CD4-positive, CD25-positive, alpha-beta regulatory T cell (primary cell): ENCODE data around the gene SMARCA2. TPM values are rescaled to one million over a fixed set of nuclear protein-coding genes. Genes with fewer than 3 reads are reported as not detected.
A peak's percentile ranks its signal among the peaks of the same experiment; 100 is the strongest.

Source experiments
- ATAC-seq, 2 donors: fragments of 150-1000 bp; cut with Tn5 transposase; one replicate each; pipeline ENCODE4 v1.10.0; 2021; ENCODE audit warnings: low read depth in 2 of 2, moderate number of reproducible peaks in 2 of 2, moderate library complexity in 1 of 2
- DNase-seq, 3 donors: peaks; one replicate each; pipeline versions ENCODE4 v3.0.0 to v3.0.0-alpha.2; 2012 to 2022; ENCODE audit warnings: mixed read lengths in 1 of 3
- H3K27ac ChIP-seq: one replicate; pipeline ENCODE4 v1.7.0; 2013; ENCODE audit warnings: mild to moderate bottlenecking, low read length; ENCODE audit not compliant: insufficient read depth, poor library complexity, severe bottlenecking
- H3K27me3 ChIP-seq: one replicate; pipeline ENCODE4 v1.7.0; 2013; ENCODE audit warnings: low read length; ENCODE audit not compliant: control insufficient read depth, insufficient read depth
- H3K36me3 ChIP-seq: one replicate; pipeline ENCODE4 v1.7.0; 2013; ENCODE audit warnings: mild to moderate bottlenecking, low read length, moderate library complexity; ENCODE audit not compliant: control insufficient read depth, insufficient read depth
- H3K4me1 ChIP-seq: 2 replicates; pipeline ENCODE4 v1.7.0; 2013; ENCODE audit warnings: mild to moderate bottlenecking, low read length; ENCODE audit not compliant: insufficient read depth, control insufficient read depth, poor library complexity, severe bottlenecking
- H3K4me3 ChIP-seq: one replicate; pipeline ENCODE4 v1.7.0; 2013; ENCODE audit warnings: low read depth, mild to moderate bottlenecking, low read length, moderate library complexity
- H3K9me3 ChIP-seq, 2 experiments: 1 replicate in 1 of 2; 2 replicates in 1 of 2; pipeline ENCODE4 v1.7.0; 2013; ENCODE audit warnings: low read length in 2 of 2, mild to moderate bottlenecking in 1 of 2, moderate library complexity in 1 of 2; ENCODE audit not compliant: control insufficient read depth in 2 of 2
- H3K27ac Mint-ChIP-seq, 3 donors: one replicate each; pipeline ENCODE4 v1.8.0; 2020 to 2022; ENCODE audit warnings: mild to moderate bottlenecking in 3 of 3, mixed read lengths in 3 of 3, moderate library complexity in 2 of 3
- H3K27me3 Mint-ChIP-seq: one replicate; pipeline ENCODE4 v1.8.0; 2022; ENCODE audit warnings: mild to moderate bottlenecking, mixed read lengths
- H3K36me3 Mint-ChIP-seq: one replicate; pipeline ENCODE4 v1.8.0; 2020; ENCODE audit warnings: mixed read lengths
- H3K4me1 Mint-ChIP-seq, 4 donors: one replicate each; pipeline ENCODE4 v1.8.0; 2020 to 2022; ENCODE audit warnings: mixed read lengths in 4 of 4, mild to moderate bottlenecking in 1 of 4
- H3K4me3 Mint-ChIP-seq, 4 donors: one replicate each; pipeline ENCODE4 v1.8.0; 2020 to 2022; ENCODE audit warnings: mild to moderate bottlenecking in 4 of 4, mixed read lengths in 4 of 4, moderate library complexity in 3 of 4
- H3K9me3 Mint-ChIP-seq, 7 donors: one replicate each; pipeline ENCODE4 v1.8.0; 2020 to 2022; ENCODE audit warnings: mixed read lengths in 7 of 7, mild to moderate bottlenecking in 3 of 7, moderate library complexity in 2 of 7
- polyA plus RNA-seq, 4 donors: library from polyadenylated mRNA; unstranded; fragments of 300-500 nt; fragmentation: Illumina TruSeq; gene quantifications; one replicate each; pipeline ENCODE4 v1.2.3, GENCODE V29; 2021
- total RNA-seq: library from RNA; stranded (reverse); gene quantifications from one replicate; pipeline ENCODE4 v1.2.3, GENCODE V29; 2022

The SMARCA2 gene
- total and polyA plus RNA-seq, 5 donors from 2014 or later, result 28.7 to 298 (median 37.8) TPM

DNA sequence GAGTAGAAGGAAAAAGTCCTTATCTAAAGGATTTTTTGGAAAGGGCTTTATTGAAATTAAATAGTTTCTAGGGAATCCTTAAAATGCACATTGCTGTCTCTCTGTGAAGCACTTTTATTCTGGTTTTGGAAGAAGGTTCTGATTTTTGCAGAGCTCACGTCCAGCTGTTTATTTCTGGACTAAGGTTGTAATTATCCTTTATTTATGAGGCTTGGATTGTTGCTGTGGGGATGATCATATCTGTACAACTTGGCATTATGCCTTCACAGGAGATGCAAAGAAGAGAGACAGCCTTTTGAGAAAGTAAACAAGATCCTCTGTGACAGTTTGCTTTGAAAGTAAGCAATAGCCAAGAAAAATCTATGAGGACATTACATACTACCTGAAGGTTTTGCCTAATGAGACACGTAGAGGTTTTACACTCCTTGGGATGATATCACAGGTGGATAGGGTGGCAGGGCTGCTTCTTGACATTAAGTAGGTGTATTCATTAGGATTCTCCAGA lies 14.6 kb downstream of the SMARCA2 start:
- peak overlapping the region; percentile 37 to 69 (median 52) for H3K27ac Mint-ChIP-seq
- Histone ChIP-seq H3K27ac (no peak overlapping the region), H3K27me3 (no peaks in the 10 kb centered on the region), H3K36me3 (peaks cover 48% of the 10 kb centered on the region), H3K4me3 (no peak overlapping the region), H3K4me1 (peaks cover 44% of the 10 kb centered on the region), H3K9me3 (no peaks in the 10 kb centered on the region)
- H3K27me3 Mint-ChIP-seq, result no peaks in the 10 kb centered on the region
- no peak for ATAC-seq
- H3K9me3 Mint-ChIP-seq, result no peaks in the 10 kb centered on the region
- DNase-seq, result no peak
- peaks cover 50% of the 10 kb centered on the region for H3K36me3 Mint-ChIP-seq
- peaks cover 52 to 85% (median 72%) of the 10 kb centered on the region in 4 donors for H3K4me1 Mint-ChIP-seq
- H3K4me3 Mint-ChIP-seq, result peak overlapping the region in 2 of 4 donors; percentile 20 to 43

DNA sequence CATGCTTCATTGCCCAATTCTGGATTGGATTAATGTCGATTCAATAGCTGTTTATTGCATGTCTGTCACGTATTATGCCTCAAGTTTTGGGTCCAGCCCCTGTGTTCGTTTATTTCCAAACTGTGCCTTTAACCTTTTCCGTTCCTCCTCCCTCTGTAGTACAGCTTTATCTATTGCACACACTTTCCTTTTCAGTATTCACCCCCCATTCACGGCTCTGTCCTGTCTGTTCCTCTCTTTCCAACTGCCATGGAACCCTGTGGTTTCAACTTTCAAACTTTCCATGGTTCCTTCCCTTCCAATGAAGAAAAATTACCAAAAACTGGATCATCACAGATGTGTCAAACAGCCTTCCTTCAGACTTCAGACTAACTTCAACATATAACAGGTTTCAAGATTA lies 17.1 kb downstream of the SMARCA2 start:
- H3K9me3 ChIP-seq, result no peaks in the 10 kb centered on the region
- no peak overlapping the region for H3K27ac ChIP-seq
- H3K36me3 Mint-ChIP-seq, result peaks cover 59% of the 10 kb centered on the region
- H3K27me3 Mint-ChIP-seq, result no peaks in the 10 kb centered on the region
- H3K4me1 ChIP-seq, result peaks cover 18% of the 10 kb centered on the region
- DNase-seq (no peak), ATAC-seq (no peak)
- peaks cover 69% of the 10 kb centered on the region for H3K36me3 ChIP-seq
- no peaks in the 10 kb centered on the region for H3K27me3 ChIP-seq
- no peaks in the 10 kb centered on the region for H3K9me3 Mint-ChIP-seq
- peaks cover 49 to 71% (median 60%) of the 10 kb centered on the region in 4 donors for H3K4me1 Mint-ChIP-seq
- H3K4me3 Mint-ChIP-seq, result no peak overlapping the region
- peak overlapping the region in 2 of 3 donors; percentile 8 to 85 for H3K27ac Mint-ChIP-seq
- H3K4me3 ChIP-seq, result no peak overlapping the region

DNA sequence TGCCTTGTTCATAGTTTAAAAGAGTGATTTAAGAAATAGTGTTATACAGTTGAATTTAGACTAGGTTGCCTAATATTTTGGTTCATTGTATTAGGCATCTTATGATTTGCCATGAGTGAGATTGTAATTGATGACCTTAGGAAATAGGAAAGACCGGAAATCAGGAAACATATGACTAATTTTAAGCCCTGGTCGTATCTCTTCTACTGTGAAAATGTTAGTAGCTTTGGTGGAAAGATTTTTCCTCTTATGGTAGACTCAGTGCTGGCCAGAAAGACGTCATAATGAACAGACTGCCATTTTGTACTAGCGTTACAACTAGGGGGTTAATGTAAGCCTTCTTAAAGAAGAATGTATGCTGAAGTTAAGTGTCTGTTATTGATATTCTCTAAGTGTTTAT lies 21.7 kb downstream of the SMARCA2 start:
- no peaks in the 10 kb centered on the region for H3K4me1 ChIP-seq
- Mint-ChIP-seq H3K36me3 (peaks cover 58% of the 10 kb centered on the region), H3K4me1 (peaks cover 35 to 46% (median 39%) of the 10 kb centered on the region in 4 donors), H3K27ac (peak overlapping the region in 2 of 3 donors; percentile 64 to 65), H3K9me3 (no peaks in the 10 kb centered on the region), H3K27me3 (no peaks in the 10 kb centered on the region), H3K4me3 (no peak overlapping the region)
- DNase-seq (no peak), ATAC-seq (no peak)
- H3K27ac ChIP-seq, result no peak overlapping the region
- no peak overlapping the region for H3K4me3 ChIP-seq
- no peaks in the 10 kb centered on the region for H3K9me3 ChIP-seq
- H3K36me3 ChIP-seq, result peaks cover 87% of the 10 kb centered on the region
- H3K27me3 ChIP-seq, result no peaks in the 10 kb centered on the region

DNA sequence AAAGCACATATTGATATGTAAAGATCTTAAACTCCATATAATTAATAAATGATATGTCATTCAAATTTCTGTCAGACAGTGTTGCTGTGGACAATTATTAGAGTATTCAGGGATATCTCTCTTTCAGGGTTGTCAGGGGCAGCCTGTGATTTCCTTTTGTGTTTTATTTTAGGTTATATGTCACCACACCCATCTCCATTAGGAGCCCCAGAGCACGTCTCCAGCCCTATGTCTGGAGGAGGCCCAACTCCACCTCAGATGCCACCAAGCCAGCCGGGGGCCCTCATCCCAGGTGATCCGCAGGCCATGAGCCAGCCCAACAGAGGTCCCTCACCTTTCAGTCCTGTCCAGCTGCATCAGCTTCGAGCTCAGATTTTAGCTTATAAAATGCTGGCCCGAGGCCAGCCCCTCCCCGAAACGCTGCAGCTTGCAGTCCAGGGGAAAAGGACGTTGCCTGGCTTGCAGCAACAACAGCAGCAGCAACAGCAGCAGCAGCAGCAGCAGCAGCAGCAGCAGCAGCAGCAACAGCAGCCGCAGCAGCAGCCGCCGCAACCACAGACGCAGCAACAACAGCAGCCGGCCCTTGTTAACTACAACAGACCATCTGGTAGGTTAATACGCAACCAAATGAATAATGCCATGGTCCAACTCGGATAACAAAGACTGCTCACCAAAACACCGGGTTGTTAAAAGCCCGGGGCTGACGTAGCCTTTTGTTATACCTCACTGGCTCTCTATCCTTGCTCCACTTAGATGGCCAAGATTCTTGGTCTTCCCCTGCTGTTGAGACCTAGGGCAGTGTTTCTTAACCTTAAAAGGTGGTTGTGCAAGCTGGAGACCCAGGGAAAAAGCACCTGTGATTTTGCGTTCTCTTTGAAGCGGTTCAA lies 24.4 kb downstream of the SMARCA2 start:
- no peak overlapping the region for H3K27ac ChIP-seq
- H3K36me3 ChIP-seq, result peaks cover 82% of the 10 kb centered on the region
- H3K4me3 ChIP-seq, result no peak overlapping the region
- no peaks in the 10 kb centered on the region for H3K27me3 ChIP-seq
- no peaks in the 10 kb centered on the region for H3K27me3 Mint-ChIP-seq
- H3K9me3 ChIP-seq, result no peaks in the 10 kb centered on the region
- H3K4me3 Mint-ChIP-seq, result no peak overlapping the region
- no peaks in the 10 kb centered on the region for H3K9me3 Mint-ChIP-seq
- H3K4me1 Mint-ChIP-seq, result peaks cover 20 to 44% (median 43%) of the 10 kb centered on the region in 4 donors
- peaks cover 51% of the 10 kb centered on the region for H3K36me3 Mint-ChIP-seq
- no peak for DNase-seq
- no peaks in the 10 kb centered on the region for H3K4me1 ChIP-seq
- H3K27ac Mint-ChIP-seq, result peak overlapping the region in 1 of 3 donors; percentile 49
- no peak for ATAC-seq

DNA sequence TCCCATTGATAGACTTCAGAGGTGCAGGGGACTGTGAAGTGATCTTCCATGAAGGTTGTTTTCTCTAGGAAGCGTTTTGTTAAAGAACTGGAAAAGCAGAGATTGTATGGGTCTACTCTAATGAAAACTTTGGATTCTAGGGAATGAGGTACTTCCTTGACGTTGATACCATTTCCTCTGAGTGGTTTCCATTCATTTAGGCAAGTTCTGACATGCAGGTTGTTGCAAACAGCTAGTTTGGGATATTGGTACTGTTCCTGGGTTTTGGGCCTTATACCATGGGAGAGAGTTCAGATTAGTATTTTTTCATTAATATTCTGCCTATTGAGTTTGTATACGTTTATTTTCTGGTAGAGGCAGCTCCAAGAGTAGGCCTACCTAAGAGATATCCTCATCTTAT lies 25.7 kb downstream of the SMARCA2 start:
- Mint-ChIP-seq H3K4me3 (no peak overlapping the region), H3K27me3 (no peaks in the 10 kb centered on the region), H3K36me3 (peaks cover 54% of the 10 kb centered on the region), H3K9me3 (no peaks in the 10 kb centered on the region), H3K27ac (no peak overlapping the region), H3K4me1 (peaks cover 17 to 50% (median 43%) of the 10 kb centered on the region in 4 donors)
- DNase-seq (no peak), ATAC-seq (no peak)
- Histone ChIP-seq H3K36me3 (peaks cover 82% of the 10 kb centered on the region), H3K27me3 (no peaks in the 10 kb centered on the region), H3K27ac (no peak overlapping the region), H3K4me3 (no peak overlapping the region), H3K9me3 (no peaks in the 10 kb centered on the region), H3K4me1 (no peaks in the 10 kb centered on the region)

DNA sequence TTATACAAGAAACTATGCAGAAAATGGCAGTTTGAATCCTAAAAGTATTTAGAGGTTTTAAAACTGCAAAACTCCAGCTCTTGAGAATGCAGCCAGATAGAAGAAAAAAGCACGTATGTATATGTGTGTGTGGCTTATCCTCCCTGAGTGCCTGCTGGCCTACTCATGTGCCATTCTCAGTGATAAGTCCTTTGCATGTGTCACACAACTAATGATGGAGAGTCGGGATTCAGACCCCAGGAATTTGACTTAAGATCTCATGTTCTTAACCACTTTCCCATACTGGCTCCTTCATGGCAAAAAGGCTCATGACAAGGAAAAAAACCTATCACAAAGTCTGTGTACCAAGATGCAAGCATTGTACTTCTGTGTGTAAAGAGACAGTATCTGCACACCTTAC lies 26.6 kb downstream of the SMARCA2 start:
- no peaks in the 10 kb centered on the region for H3K9me3 ChIP-seq
- H3K36me3 ChIP-seq, result peaks cover 78% of the 10 kb centered on the region
- peak overlapping the region; percentile 52 to 84 (median 63) for H3K27ac Mint-ChIP-seq
- no peak overlapping the region for H3K27ac ChIP-seq
- H3K27me3 ChIP-seq, result no peaks in the 10 kb centered on the region
- H3K4me3 Mint-ChIP-seq, result no peak overlapping the region
- peaks cover 52% of the 10 kb centered on the region for H3K36me3 Mint-ChIP-seq
- H3K4me1 ChIP-seq, result no peaks in the 10 kb centered on the region
- no peaks in the 10 kb centered on the region for H3K9me3 Mint-ChIP-seq
- no peak for DNase-seq
- no peak for ATAC-seq
- H3K4me1 Mint-ChIP-seq, result peaks cover 12 to 43% (median 39%) of the 10 kb centered on the region in 4 donors
- H3K4me3 ChIP-seq, result no peak overlapping the region
- H3K27me3 Mint-ChIP-seq, result no peaks in the 10 kb centered on the region

DNA sequence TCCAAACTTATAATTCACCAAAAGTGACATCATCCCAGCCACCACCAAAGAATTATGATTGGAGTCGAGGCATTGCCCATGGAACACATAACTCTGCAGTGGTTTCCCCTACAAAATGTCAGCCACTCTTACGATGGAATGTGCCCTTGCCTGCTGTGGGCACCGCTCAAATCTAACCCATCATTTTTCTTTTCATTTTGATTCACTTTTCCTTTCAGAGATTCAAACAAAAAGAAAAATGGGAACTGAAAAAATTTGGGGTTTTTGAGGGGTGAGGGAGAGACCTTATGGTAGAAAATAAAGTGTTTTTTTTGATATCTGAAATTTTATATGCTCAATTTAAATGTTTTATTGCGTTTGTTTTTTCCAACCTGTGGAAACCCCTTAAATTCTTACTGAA lies 28.1 kb downstream of the SMARCA2 start:
- Histone ChIP-seq H3K27ac (no peak overlapping the region), H3K4me3 (no peak overlapping the region), H3K9me3 (no peaks in the 10 kb centered on the region), H3K4me1 (no peaks in the 10 kb centered on the region), H3K36me3 (peaks cover 77% of the 10 kb centered on the region), H3K27me3 (no peaks in the 10 kb centered on the region)
- Mint-ChIP-seq H3K36me3 (peaks cover 52% of the 10 kb centered on the region), H3K27ac (peak overlapping the region in 2 of 3 donors; percentile 64 to 92), H3K9me3 (no peaks in the 10 kb centered on the region), H3K27me3 (no peaks in the 10 kb centered on the region), H3K4me1 (peaks cover 8 to 39% (median 34%) of the 10 kb centered on the region in 4 donors), H3K4me3 (no peak overlapping the region)
- DNase-seq (no peak), ATAC-seq (no peak)
